BLaER1 treated with 17β-estradiol and CSF1 and Interleukin-3, amounts not matched to agents 10 nM and 100 nM (cell line): Measurements from ENCODE around the gene UBE2E2.
A peak's percentile ranks its signal among the peaks of the same experiment; 100 is the strongest.

Experiments used
- H3K27ac ChIP-seq, 11 experiments: shearing (Covaris generic); formaldehyde crosslinking; 2 replicates each; pipeline ENCODE4 v1.8.1; 2022
- H3K27me3 ChIP-seq, 11 experiments: shearing (Covaris generic); formaldehyde crosslinking; 2 replicates each; pipeline ENCODE4 v1.8.1; 2022
- H3K36me3 ChIP-seq, 11 experiments: shearing (Covaris generic); formaldehyde crosslinking; 2 replicates each; pipeline ENCODE4 v1.8.1; 2022
- H3K4me1 ChIP-seq, 10 experiments: shearing (Covaris generic); formaldehyde crosslinking; 2 replicates each; pipeline ENCODE4 v1.8.1; 2022
- H3K4me2 ChIP-seq, 11 experiments: shearing (Covaris generic); formaldehyde crosslinking; 2 replicates each; pipeline ENCODE4 v1.8.1; 2022
- H3K4me3 ChIP-seq, 10 experiments: shearing (Covaris generic); formaldehyde crosslinking; 2 replicates each; pipeline ENCODE4 v1.8.1; 2022
- H3K9ac ChIP-seq, 11 experiments: shearing (Covaris generic); formaldehyde crosslinking; 2 replicates each; pipeline ENCODE4 v1.8.1; 2022
- H3K9me3 ChIP-seq, 11 experiments: shearing (Covaris generic); formaldehyde crosslinking; replicated peaks in 1 of 11; 2 replicates each; pipeline ENCODE4 v1.8.1; 2022
- H4K20me1 ChIP-seq, 11 experiments: shearing (Covaris generic); formaldehyde crosslinking; 2 replicates each; pipeline ENCODE4 v1.8.1; 2022
- Cebpa-rat ChIP-seq, 11 experiments: shearing (Covaris generic); IDR thresholded peaks; 2 replicates each; pipeline ENCODE4 v1.8.1; 2022

The UBE2E2 gene

DNA sequence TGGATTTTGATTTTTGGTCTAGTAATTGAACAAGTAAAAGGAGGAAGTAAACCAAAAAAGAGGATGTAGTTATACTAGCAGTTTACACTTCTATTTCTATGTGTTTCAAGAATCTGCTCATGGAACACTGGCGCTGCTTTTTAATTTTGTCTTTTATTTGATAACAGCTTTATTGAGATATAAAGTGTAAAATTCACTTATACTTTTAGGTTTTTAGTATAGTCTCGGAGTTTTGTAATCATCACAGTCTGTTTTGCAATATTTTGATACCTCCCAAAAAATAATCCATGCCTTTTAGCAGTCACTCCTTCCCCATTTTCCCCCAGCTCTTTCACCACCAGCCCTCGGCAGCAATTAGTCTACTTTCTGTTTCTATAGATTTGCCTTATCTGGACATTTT, 18.0 kb downstream of the UBE2E2 start:
- Histone ChIP-seq H3K27ac (peak overlapping the region in 7 of 11 experiments; percentile 18 to 72 (median 54); a peak in 12 of 22 replicates), H3K9ac (peak overlapping the region in 5 of 11 experiments; percentile 8 to 51 (median 41); a peak in 5 of 22 replicates), H3K9me3 (peaks cover 29 to 48% (median 41%) of the 10 kb centered on the region in 11 experiments), H3K36me3 (peaks cover 0 to 25% (median 11%) of the 10 kb centered on the region in 11 experiments; a peak in 13 of 22 replicates), H3K4me3 (peak overlapping the region in 4 of 10 experiments; percentile 42 to 52 (median 47); a peak in 6 of 20 replicates), H3K4me1 (peaks cover 7 to 30% (median 14%) of the 10 kb centered on the region in 10 experiments; a peak in 19 of 20 replicates), H3K4me2 (peak overlapping the region in 7 of 11 experiments; percentile 40 to 95 (median 83); a peak in 14 of 22 replicates), H4K20me1 (peaks cover 0 to 67% (median 4%) of the 10 kb centered on the region in 11 experiments; a peak in 8 of 22 replicates), H3K27me3 (no peaks in the 10 kb centered on the region)
- no peak for TF ChIP-seq Cebpa-rat (IDR thresholded peaks at IDR 0.05)

DNA sequence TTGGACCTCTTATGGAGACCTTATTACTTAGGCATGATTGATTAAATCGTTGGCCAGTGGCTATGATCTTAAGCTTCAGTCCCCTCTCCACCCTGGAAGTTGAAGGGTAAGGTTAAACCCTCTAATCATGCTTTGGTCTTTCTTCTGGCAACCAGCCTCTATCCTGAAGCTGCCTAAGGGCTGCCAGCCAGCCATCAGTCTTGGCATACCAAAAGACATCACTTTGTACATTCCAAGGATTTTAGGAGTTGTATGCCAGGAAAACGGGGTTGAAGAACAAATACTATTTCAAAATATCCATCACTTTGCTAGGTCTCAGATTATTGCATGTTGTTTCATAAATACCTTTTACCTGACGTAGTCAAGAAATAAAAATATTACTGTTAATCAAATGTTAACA, 28.9 kb downstream of the UBE2E2 start:
- no peak overlapping the region for H3K27ac ChIP-seq
- H4K20me1 ChIP-seq, result peaks cover 0 to 90% (median 0%) of the 10 kb centered on the region in 11 experiments; a peak in 9 of 22 replicates
- H3K9ac ChIP-seq, result no peak overlapping the region
- no peak for TF ChIP-seq Cebpa-rat (IDR thresholded peaks at IDR 0.05)
- peaks cover 0 to 5% (median 0%) of the 10 kb centered on the region in 11 experiments; a peak in 2 of 22 replicates for H3K36me3 ChIP-seq
- H3K4me1 ChIP-seq, result peaks cover 0 to 11% (median 6%) of the 10 kb centered on the region in 10 experiments; a peak in 10 of 20 replicates
- H3K9me3 ChIP-seq, result peaks cover 10 to 24% (median 18%) of the 10 kb centered on the region in 11 experiments
- H3K27me3 ChIP-seq, result no peaks in the 10 kb centered on the region
- H3K4me3 ChIP-seq, result no peak overlapping the region
- H3K4me2 ChIP-seq, result no peak overlapping the region

DNA sequence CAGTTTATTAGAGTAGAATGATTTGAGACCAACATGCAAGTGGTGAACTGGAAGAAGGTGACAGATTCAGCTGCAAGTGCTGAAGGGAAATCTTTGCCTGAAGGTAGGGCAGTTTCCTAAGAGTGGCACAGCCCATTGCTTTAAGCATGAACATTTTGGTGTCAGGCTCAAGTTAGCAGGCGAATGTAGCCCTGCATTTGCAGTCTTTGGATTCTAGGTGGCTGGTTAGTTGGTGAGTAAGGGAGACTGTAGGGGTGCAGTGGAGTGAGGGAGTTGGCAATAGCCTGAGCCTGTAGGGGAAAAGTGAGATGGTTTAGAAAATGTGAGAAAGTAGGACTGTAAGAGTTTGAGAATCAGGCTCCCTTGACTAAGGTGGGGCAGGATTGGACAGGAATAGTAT, 29.7 kb downstream of the UBE2E2 start:
- Histone ChIP-seq H3K27ac (no peak overlapping the region), H3K4me2 (no peak overlapping the region), H3K27me3 (no peaks in the 10 kb centered on the region), H3K9me3 (peaks cover 10 to 24% (median 18%) of the 10 kb centered on the region in 11 experiments), H3K9ac (no peak overlapping the region), H3K4me3 (no peak overlapping the region), H3K36me3 (peaks cover 0 to 5% (median 0%) of the 10 kb centered on the region in 11 experiments; a peak in 2 of 22 replicates), H4K20me1 (peaks cover 0 to 90% (median 0%) of the 10 kb centered on the region in 11 experiments; a peak in 9 of 22 replicates), H3K4me1 (peaks cover 0 to 12% (median 6%) of the 10 kb centered on the region in 10 experiments; a peak in 10 of 20 replicates)
- TF ChIP-seq Cebpa-rat (IDR thresholded peaks at IDR 0.05), result no peak

DNA sequence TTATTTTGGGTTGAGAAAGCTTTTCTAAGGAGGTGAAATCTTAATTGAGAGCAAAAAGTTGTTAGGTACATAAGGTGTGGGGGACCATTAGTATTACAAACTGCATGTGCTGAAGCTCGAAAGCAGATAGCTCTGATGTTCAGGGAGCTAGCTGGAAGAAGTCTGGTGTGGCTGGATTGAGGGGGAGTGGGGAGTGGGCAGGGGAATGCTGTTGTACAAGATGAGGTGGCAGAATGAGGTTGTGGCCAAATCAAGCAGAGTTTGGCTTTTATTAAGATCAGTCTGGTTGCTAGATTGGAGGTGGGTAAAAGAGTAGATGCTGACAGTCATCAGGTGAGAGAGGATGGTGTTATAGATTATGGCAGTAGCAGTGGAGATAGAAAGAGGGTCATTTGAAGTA, 32.1 kb downstream of the UBE2E2 start:
- Histone ChIP-seq H3K4me2 (no peak overlapping the region), H3K36me3 (peaks cover 0 to 5% (median 0%) of the 10 kb centered on the region in 11 experiments; a peak in 2 of 22 replicates), H3K4me3 (no peak overlapping the region), H3K4me1 (peaks cover 0 to 12% (median 7%) of the 10 kb centered on the region in 10 experiments; a peak in 11 of 20 replicates), H3K27ac (no peak overlapping the region), H3K27me3 (no peaks in the 10 kb centered on the region), H4K20me1 (peaks cover 0 to 97% (median 4%) of the 10 kb centered on the region in 11 experiments; a peak in 9 of 22 replicates), H3K9me3 (peaks cover 8 to 19% (median 15%) of the 10 kb centered on the region in 11 experiments), H3K9ac (no peak overlapping the region)
- TF ChIP-seq Cebpa-rat (IDR thresholded peaks at IDR 0.05), result no peak

DNA sequence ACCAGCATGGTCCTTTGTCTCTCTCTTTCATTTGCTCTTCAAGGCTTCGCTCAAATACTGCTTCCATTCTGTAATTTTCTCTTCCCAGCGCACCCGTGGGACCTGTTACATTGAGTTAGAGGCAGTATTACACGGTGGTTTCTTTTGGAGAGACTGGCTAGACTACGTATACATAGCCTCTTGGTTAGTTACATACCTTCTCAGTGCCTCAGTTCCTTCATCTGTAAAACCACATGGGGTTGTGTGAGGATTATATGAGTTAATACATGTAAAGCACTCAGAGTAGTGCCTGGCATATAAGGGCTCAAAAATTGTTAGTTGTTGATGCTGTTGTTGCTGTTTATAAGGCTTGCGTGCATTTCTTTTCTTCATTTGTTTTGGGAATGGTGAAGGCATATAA, 33.8 kb downstream of the UBE2E2 start:
- Histone ChIP-seq H3K9ac (no peak overlapping the region), H3K4me1 (peaks cover 0 to 15% (median 8%) of the 10 kb centered on the region in 10 experiments; a peak in 11 of 20 replicates), H3K9me3 (peaks cover 0 to 3% (median under 1%) of the 10 kb centered on the region in 11 experiments; a peak in 4 of 22 replicates), H3K4me2 (peak overlapping the region in 10 of 11 experiments; percentile 5 to 36 (median 20); a peak in 10 of 22 replicates), H3K36me3 (no peaks in the 10 kb centered on the region), H3K27me3 (no peaks in the 10 kb centered on the region), H3K27ac (no peak overlapping the region), H4K20me1 (peaks cover 0 to 98% (median 4%) of the 10 kb centered on the region in 11 experiments; a peak in 9 of 22 replicates), H3K4me3 (no peak overlapping the region)
- no peak for TF ChIP-seq Cebpa-rat (IDR thresholded peaks at IDR 0.05)

DNA sequence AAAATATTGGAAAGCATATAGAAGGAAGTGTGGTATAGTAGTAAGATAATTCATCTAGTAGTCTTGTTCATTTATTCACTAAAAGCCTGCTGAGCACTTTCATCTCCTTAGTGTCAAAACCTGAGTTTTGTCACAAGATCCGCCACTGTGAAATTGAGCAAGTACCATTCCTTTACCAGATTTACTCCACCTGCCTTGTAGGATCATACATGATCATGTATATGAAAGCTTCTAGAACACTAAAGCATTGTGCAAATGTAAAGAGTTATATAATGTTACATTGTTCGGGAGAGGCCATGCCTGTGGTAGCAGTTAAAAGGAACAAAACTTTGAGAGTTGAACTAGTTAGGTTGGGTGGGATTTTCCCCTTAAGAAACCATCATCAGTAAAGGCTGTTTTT, 35.0 kb downstream of the UBE2E2 start:
- H4K20me1 ChIP-seq, result peaks cover 0 to 98% (median 9%) of the 10 kb centered on the region in 11 experiments; a peak in 9 of 22 replicates
- no peak overlapping the region for H3K4me2 ChIP-seq
- no peaks in the 10 kb centered on the region for H3K36me3 ChIP-seq
- no peak overlapping the region for H3K9ac ChIP-seq
- no peaks in the 10 kb centered on the region for H3K27me3 ChIP-seq
- H3K4me3 ChIP-seq, result no peak overlapping the region
- H3K9me3 ChIP-seq, result no peaks in the 10 kb centered on the region
- H3K4me1 ChIP-seq, result peaks cover 0 to 15% (median 8%) of the 10 kb centered on the region in 10 experiments; a peak in 11 of 20 replicates
- no peak for TF ChIP-seq Cebpa-rat (IDR thresholded peaks at IDR 0.05)
- no peak overlapping the region for H3K27ac ChIP-seq

DNA sequence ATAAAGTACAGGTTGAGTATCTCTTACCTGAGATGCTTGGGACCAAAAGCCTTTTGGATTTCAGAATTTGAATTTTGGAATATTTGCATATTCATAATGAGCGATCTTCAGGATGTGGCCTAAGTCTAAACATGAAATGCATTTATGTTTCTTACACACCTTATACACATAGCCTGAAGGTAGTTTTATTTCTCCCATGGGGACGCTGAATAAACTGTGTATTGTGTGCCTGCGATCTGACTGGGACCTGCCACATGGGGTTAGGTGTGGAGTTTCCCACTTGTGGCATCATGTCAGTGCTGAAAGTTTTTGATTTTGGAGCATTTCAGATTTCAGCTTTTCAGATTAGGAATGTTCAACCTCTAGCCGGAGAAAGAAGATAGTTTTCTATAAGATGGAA, 35.5 kb downstream of the UBE2E2 start:
- Histone ChIP-seq H3K36me3 (no peaks in the 10 kb centered on the region), H3K9ac (no peak overlapping the region), H3K4me3 (no peak overlapping the region), H3K4me2 (no peak overlapping the region), H3K4me1 (peaks cover 0 to 15% (median 8%) of the 10 kb centered on the region in 10 experiments; a peak in 11 of 20 replicates), H3K9me3 (no peaks in the 10 kb centered on the region), H3K27me3 (no peaks in the 10 kb centered on the region), H3K27ac (no peak overlapping the region), H4K20me1 (peaks cover 0 to 98% (median 9%) of the 10 kb centered on the region in 11 experiments; a peak in 9 of 22 replicates)
- TF ChIP-seq Cebpa-rat (IDR thresholded peaks at IDR 0.05), result no peak

DNA sequence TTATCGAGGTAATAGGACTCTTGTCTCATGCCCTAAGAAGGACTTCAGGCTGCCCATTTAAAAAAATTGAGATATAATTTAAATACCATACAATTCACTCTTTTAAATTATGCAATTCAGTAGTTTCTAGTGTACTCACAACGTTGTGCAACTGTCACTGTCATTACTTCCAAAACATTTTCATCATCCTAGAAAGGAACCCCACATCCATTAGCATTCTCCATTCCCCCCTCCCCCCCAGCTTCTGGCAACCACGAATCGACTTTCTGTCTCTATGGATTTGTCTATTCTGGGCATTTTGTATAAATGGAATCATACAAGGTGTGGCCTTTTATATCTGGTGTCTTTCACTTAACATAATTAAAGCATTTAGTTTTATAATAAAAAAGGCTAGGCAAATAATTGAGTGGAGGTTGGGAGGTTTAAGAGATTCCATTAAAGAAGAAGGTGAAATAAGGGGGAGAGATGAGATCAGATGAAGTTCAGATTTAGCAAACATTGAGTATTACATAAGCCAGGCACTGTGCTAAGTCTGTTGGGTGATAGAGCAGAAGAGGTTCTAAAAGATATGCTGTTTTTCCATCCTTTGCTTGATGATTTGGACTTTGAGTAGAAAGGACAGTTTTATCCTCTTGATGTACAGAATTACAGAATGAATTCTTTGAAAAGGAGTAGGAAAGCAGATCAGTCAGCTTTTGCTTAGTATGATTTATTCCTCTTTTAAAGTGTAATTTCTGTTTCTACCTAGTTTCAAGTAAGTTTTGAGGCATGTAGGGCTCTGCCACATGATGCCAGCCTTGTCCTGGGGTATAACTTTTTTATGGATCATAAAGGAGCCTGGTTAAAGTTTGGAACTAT, 36.3 kb downstream of the UBE2E2 start:
- no peak overlapping the region for H3K9ac ChIP-seq
- no peak for TF ChIP-seq Cebpa-rat (IDR thresholded peaks at IDR 0.05)
- no peak overlapping the region for H3K27ac ChIP-seq
- H3K4me1 ChIP-seq, result peaks cover 0 to 15% (median 8%) of the 10 kb centered on the region in 10 experiments; a peak in 11 of 20 replicates
- H3K27me3 ChIP-seq, result no peaks in the 10 kb centered on the region
- H3K36me3 ChIP-seq, result no peaks in the 10 kb centered on the region
- no peak overlapping the region for H3K4me3 ChIP-seq
- no peak overlapping the region for H3K4me2 ChIP-seq
- H3K9me3 ChIP-seq, result no peaks in the 10 kb centered on the region
- H4K20me1 ChIP-seq, result peaks cover 0 to 99% (median 9%) of the 10 kb centered on the region in 11 experiments; a peak in 9 of 22 replicates
